Smooth muscle cell of the brain vasculature (primary cell): ENCODE results near the gene OBI1.
A peak's percentile ranks its signal among the peaks of the same experiment; 100 is the strongest.

Source experiments
- DNase-seq: peaks from one replicate; pipeline ENCODE4 v3.0.0-alpha.2; 2012; ENCODE audit warnings: low read depth, low spot score

The OBI1 gene, protein sequence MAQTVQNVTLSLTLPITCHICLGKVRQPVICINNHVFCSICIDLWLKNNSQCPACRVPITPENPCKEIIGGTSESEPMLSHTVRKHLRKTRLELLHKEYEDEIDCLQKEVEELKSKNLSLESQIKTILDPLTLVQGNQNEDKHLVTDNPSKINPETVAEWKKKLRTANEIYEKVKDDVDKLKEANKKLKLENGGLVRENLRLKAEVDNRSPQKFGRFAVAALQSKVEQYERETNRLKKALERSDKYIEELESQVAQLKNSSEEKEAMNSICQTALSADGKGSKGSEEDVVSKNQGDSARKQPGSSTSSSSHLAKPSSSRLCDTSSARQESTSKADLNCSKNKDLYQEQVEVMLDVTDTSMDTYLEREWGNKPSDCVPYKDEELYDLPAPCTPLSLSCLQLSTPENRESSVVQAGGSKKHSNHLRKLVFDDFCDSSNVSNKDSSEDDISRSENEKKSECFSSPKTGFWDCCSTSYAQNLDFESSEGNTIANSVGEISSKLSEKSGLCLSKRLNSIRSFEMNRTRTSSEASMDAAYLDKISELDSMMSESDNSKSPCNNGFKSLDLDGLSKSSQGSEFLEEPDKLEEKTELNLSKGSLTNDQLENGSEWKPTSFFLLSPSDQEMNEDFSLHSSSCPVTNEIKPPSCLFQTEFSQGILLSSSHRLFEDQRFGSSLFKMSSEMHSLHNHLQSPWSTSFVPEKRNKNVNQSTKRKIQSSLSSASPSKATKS

DNA sequence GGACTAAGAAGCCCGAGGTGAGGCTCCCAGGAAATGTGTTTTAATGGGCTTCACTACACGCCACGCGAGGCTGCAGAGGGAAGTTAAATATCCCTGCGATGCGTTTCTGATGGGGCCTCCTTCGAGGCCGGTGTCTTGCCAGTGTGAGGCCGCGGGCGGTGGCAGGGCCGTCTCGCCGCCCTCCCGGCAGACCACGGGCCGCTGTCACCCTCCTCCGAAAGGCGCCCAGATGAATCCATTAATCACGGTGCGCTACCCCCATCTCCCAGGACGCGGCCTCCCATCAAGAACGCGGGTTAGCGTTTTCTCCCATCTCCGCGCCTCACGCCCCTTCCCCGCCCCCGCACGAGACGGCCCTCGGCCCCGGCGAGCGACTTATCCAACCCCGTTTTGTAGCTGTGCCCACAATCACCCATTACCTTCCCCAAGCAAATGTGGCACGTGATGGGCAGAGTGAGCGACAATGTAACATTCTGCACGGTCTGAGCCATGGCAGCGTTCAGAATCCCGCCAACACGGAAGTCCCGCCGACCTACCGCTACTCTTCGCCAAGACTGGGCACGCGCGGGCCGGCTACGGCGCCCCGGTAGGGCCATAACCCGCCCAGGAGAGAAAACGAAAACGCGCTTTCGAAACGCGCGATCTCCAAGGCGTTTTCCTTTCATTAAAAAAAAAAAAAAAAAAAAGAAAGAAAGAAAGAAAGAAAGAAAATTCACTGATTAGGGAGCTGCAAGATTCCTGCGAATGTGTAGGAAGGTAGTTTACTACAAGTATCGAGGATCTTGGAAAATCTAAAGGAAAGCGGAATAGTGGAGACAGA is at the start of gene OBI1:
OBI1 (minus strand) TSS at position 526 of the 820 bp plus-strand sequence; CDS start at position 491, 35 bp downstream.
- DNase-seq, result peak; percentile 62

DNA sequence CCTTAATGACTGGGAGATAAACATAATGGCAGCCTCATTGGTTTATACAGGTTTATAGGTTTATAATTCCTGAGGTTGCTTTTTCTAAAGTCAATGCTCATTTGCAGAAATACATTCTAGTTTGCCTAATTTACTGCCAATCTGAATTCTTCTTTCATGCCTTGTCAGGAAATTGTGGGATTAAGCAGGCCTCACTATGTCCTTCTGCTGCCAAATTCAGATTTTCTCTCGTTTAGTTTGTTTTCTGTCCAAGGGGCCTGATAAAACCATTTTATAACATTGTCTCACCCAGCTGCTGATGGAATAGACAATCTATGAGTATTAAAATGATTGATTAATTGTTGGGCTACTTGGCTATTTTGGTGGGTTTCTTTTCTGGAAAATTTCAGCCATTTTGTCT is 42.4 kb upstream of the OBI1 start:
- no peak for DNase-seq

DNA sequence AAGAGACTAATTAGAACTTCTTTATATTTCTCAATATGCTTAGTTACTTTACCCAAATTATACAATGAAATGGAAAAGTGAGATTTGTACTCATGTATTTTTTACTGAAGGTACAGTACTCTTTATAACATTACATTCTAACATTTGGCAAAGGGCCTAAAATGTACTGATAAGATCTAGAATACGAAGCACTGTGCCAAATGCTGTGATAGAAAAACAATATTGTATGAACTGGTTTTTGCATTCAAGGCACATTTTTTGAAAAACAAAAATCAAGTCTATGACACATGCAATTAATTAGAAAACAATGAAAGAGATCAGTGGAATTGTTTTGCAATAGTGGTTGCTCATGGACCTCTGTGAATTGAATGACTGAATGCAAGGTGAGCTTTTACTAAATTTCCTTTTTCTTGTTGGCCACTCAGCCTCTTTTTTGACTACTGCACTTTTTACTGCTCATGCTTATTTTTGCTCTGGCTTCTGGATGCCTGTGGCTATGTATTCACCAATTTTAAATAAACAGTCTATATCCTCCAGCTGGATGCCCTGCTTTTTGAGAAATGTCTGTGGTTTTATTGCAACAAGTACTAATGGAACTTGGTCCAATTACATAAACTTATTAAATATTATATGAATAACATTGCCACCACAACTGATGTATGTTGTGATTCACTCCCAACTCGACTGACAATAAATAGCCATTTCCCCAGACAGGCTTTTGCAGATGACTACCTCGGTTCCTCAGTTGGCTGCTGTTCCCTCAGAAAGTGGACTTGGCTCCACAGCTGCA is 41.4 kb upstream of the OBI1 start:
- DNase-seq, result no peak

DNA sequence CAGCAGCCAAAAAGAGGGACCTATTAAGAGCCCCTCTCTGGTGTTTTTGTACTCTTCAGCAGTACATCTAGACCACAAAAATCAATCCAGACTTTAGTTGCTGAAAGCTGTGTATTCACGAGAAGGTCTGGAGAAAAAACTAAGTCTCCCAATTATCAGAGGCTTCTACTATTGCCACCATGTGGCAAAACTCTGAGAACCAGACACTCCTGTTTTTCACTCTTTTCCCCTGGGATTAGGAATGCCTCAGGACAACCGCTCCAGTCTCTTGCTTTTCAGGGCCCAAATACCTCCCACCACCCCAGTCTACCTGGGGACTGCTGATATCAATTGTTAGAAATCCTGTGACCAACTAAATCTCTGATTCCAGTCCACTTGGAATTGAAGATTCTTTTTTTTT is 30.1 kb upstream of the OBI1 start:
- DNase-seq, result no peak

DNA sequence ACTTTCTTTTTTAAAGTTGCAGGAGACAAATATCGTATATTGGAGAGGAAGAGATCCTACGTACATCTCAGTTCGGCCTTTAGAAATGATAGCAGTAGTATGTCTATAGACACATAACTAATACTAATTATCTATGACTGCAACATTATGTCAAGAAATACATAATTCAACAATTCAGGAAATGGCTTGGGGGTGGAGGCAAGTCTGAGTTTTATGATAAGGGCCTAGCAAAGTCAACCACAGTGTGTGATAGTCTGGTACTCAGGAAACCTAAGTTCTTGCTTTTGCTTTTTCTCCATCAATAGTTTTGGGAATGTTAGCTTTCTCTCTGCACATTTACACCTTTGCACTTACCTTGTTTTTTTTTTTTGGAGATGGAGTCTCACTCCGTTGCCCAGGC is 27.5 kb upstream of the OBI1 start:
- DNase-seq, result no peak

DNA sequence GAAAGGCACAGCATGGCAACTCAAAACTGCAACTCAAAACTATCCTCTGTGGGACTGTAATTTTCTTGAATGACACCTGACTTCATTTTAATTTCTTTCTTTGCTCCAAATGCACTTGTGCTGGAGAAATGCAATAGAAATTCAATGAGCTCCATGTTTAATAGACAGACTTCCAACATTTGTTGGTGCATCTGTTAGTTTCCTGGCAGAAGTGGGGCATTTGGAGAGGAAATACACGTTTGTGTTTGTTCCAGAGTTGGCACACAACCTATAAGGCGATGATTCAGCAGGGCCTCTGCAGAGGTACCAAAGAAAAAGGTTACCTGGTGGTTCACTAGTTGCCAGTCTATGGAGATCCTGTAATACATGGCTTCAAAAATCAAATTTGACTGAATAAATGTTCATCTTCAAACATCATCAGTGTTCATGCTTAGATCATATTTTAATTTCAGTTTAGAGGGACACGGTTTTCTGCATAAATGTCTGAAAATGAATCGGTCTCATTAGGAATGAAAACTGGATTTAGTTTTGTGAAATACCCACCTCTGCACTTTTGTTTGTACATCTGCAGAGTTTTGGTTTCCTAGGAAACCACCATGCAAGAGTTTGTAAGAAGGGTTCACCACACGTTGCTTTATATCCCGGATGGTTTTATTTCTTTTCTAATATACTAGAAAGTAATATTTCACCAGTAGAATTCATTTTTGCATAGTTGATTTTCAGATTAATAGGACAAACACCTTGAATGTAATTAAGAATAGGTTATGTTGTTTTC is 21.8 kb upstream of the OBI1 start:
- DNase-seq, result no peak

DNA sequence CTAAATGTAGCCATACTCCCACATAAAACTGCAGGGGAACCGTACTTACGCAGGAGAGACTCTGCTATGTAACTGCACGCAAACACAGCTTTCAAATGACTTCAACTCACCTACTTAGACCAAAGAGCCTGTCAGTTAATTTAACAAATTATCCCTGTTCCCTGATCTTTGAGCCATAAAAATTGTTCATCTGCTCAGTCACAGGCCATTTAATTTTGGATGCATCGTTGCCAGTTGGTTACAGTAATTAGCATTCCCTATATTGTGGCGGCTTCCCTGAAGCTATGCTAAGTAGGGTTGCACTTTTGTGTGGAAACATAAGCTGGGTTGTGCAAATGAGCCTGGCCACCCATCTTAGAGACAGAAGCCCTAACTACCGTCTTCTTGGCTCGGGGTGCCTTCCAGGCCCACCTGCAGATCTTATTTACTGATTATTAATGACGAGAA is 21.2 kb upstream of the OBI1 start:
- no peak for DNase-seq

DNA sequence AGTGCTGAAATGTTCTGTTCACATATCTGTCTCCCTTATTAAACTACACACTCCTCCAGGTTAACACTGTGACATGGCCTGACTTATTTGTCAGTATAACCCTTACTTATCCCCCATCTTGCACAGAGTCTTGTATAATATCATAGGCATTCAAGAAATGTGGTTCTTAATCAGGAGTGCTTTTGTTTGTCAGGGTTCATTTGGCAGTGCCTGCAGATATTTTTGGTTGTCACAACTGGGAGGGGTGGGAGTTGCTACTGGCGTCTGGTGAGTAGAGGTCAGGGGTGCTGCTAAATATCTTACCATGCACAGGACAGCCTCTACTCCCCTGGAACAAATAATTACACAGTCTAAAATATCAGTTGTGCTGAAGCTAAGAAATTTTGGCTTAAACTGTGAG is 20.4 kb upstream of the OBI1 start:
- no peak for DNase-seq

DNA sequence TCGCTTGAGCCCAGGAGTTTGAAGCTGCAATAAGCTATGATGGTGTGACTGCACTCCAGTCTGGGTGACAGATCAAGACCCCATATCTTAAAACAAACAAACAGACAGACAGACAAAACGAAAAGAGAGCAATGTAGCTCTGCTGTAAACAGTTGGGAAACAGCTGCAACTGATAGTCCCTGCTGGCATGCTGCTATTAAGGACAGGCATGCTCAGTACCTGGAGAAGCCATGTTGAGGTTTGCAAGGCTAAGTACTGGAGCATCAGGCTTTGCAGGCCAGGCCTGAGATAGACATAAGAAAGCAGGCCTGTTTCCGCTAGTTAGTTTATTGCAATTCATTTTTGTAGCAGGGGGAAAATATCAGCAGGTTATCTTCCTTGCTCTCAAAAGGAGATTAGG is 16.2 kb upstream of the OBI1 start:
- DNase-seq, result no peak

DNA sequence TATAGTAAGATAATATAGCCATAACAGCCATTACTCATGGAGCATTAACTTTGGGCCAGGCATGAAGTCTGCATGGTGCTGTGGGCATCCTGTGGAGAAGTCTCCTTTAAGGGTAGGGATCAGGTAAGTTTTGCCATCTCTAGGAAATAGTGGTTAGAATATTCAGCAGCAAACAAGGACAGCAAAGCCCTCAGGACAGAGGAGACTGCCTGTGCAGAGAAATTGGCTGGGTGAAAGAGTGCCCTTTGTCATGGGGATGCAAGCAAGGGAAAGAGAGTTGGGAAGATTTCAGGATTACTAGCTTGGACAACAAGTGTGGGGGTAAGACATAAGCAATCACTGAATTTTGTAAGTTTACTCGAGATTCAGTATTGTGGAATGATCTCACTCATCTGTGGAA is 15.7 kb upstream of the OBI1 start:
- DNase-seq, result no peak

DNA sequence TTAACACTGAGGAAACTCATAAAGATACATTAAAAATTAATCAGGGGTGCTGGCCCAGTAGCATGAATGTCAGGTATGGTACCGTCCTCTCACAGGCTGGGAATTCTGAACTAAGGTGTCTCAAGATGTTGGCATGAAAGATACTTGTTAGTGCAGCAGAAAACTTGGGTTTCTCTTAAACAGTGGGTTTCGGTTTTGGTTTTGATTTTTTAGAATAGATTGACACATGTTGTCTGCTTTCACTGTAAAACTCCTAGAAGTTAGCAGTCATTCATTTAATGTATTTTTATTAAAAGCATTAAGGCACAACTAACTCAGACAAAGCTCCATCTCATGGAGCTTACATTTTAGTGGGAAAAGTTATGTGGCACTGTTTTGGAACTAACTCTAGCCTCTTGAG is 3.5 kb upstream of the OBI1 start:
- no peak for DNase-seq

DNA sequence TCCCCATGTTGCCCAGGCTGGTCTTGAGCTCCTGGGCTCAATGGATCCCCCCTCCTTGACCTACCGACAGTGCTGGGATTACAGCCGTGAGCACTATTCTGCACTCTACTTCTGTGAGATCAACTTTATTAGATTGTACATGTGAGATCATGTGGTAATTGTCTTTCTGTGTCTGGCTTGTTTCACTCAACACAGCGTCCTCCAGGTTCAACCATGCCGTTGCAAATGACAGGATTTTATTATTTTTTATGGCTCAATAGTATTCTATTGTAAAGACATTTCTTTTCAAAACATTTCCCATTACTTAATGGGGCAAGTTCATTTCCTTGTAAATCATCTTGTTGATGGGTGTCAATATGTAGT is 1.5 kb upstream of the OBI1 start:
- no peak for DNase-seq

DNA sequence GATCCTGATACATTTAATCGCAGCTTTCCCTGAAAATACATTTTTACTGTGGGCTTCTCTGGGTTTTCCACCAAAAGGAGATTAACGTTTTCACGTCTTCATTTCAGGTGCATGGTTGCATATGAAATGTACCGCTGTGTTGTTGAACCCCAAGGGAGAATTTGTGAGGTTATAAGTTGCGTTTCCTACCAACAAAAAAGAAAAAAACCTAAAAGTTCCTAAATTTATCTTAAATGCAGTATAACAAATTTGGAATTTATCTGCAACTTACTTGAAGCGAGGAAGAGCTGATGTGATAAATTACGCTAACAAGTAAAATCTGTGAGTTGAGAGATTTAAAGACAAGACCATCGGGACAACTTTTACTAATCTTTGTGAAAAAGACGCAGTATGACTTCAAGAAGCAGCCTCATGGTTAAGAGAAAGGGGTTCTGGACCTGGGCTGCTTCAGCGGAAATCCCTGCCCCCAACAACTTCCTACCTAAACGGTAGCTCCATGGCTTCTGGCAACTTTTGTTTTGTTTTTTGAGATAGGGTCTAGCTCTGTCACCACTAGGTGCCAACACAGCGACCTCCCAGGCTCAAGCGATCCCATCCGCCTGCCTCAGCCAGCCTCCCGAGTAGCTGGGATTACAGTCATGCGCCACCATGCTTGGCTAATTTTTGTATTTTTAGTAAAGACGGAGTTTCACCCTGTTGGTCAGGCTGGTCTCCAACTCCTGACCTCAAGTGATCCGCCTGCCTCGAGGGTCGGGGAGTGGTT is 958 bp upstream of the OBI1 start:
- no peak for DNase-seq

DNA sequence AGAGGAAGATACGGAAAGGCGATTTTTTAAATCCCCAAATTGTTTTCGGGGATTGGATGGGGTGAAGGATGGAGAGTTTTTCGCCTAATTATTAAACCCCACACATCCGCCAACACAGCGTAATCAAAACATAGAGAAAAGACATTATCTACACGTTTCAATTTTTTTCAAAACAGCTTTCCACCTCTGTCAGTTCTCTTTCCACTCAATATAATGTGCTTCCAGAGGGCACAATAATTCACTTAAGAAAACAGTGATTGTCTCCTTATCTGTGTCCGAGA is 435 bp upstream of the OBI1 start:
- no peak for DNase-seq

DNA sequence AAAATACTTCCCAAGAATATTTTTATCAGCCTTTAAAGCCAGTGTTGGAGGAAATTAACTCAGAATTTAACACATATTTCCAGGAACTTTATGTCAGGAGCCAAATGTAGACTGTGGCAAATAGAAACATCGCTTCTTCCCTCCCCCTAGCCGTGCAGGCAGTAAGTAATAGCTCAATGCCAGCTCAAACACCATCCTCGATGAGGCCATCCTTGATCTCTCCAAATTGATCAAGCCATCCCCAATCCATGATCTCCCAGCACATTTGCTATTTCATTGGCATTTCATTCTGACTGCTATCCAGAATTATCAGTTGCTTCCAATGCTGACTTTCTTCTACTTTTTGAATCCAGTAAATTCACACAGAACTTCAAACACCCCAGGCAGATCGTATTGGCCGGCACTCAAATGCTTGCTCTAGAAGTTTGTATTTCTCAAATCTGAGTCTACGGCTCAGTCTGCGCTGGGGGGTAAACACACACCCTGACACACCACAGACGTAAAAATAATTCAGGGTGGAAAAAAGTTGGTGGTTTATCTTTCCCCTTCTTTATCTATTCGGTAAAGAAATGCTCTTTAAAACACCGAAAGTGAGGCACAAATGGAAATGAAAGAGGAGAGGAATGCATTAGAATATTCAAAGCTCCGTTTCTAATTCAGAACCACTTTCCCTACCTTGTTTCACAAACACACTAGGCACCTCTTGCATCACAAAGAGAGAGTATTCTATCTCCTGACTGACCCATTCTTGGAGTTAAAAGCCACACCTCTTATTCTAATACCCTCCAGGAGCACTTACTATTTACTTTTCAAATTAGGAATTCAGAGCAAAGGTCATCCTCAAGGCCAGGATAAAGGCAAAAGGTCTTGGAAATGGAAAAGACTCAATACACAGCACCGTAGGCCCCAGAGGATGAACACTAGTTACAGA is 991 bp downstream of the OBI1 start:
- no peak for DNase-seq

DNA sequence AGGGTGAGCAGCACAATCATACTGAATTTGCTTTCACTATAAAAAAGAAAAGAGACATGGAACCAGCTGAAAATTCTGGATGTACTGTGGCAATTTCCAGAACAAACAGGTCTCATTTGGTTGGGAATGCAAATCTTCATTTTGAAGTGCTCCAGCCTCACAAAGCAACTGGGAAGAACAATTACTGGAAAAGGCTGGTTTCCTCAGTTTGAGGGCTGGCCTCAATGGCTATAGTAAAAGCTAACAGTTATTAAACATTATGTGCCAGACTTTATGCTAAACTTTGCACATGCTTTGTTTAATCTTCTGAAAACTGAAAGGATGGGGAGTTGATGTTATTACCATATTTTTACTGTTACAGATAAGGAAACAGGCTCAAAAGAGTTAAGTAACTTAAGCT is 3.0 kb downstream of the OBI1 start:
- no peak for DNase-seq

DNA sequence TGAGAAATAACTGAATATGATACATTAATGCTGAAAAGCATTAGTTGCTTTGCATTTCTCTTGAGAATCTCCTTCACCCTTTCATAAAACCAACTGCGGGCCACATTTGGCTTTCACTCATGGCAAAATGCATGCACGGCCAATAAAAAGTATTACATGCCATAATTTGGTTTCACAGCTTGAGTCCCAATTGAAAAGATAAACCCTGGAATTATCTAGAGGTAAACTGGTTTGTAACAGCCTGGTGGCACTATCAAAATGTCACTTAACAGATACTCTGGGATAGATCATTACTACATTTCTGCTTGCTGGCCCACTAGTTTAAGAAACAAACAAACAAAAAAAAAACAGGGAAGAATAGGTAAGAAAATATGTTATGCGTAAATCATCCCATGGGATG is 3.9 kb downstream of the OBI1 start:
- DNase-seq, result no peak

DNA sequence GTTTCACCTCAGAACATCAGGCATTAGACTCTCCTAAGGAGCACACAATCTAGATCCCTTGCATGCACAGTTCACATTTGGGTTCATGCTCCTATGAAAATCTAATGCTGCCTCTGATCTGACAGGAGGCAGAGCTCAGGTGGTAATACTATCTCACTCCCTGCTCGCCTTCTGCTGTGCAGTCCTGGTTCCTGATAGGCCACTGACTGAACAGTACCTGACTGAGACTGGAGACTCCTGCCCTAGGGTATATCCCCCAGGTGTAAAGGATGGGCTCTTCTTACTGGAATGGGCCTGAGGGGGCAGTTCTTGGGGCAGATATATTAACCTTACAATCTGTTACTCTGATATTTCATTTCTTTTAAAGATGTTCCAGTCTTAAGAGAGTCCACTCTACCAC is 6.3 kb downstream of the OBI1 start:
- DNase-seq, result no peak

DNA sequence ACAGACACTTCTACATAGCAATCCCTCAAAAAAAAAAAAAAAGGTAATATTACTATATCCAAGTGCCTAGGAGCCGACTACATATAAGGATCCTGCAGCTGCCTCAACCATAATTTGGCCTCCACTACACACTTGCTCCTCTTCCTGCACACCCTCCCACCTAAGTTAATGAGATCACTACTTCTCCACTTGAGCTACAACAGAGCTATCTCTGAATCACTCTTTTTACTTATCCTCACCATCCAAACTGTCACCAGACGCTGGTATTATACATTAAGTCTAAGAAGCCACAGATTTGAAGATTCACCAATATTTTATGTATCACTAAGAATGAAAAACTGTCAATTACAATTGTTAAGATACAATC is 8.3 kb downstream of the OBI1 start:
- DNase-seq, result no peak
